Caco-2 (cell line): ENCODE results near the gene SARDH. TPM values are rescaled to one million over a fixed set of nuclear protein-coding genes. Genes with fewer than 3 reads are reported as not detected.

Experiments used
- BruUV-seq: library from RNA; stranded (reverse); fragments of 400-500 nt; replicated peaks from 2 replicates; lab custom pipeline; 2021; lab: Mats Ljungman, UMichigan
- CTCF ChIA-PET: fragments of 300-600 bp; sonication (Branson Sonifier 250); formaldehyde crosslinking; loops from one replicate; lab custom pipeline; 2022; ENCODE audit warnings: antibody characterized with exemption; lab: Charles Lee
- POLR2A ChIA-PET: fragments of 300-600 bp; sonication (Branson Sonifier 250); formaldehyde crosslinking; loops from one replicate; lab custom pipeline; 2022; ENCODE audit warnings: antibody characterized with exemption; lab: Charles Lee
- DNase-seq, 2 experiments: peaks; one replicate each; pipeline versions ENCODE4 v3.0.0 to v3.0.0-alpha.2; 2020 to 2022
- H3K27me3 ChIP-seq: replicated peaks from 2 replicates; pipeline ENCODE4 v1.6.0; 2011; ENCODE audit warnings: low read length; ENCODE audit not compliant: control insufficient read depth, insufficient read depth
- H3K36me3 ChIP-seq: 2 replicates; pipeline ENCODE4 v1.5.1; 2011; ENCODE audit warnings: low read length; ENCODE audit not compliant: control insufficient read depth, insufficient read depth
- H3K4me1 ChIP-seq: fragments of 250-450 bp; sonication (Bioruptor Pico); 2 replicates; pipeline ENCODE4 v1.5.1; 2020; ENCODE audit warnings: mild to moderate bottlenecking
- H3K4me3 ChIP-seq: 2 replicates; pipeline ENCODE4 v1.5.1; 2011; ENCODE audit warnings: low read depth, mild to moderate bottlenecking, control low read depth, low read length
- H3K9me3 ChIP-seq: fragments of 250-450 bp; sonication (Bioruptor Pico); 2 replicates; pipeline ENCODE4 v1.5.1; 2020; ENCODE audit warnings: mild to moderate bottlenecking, moderate library complexity
- H3K27ac Mint-ChIP-seq: one replicate; pipeline ENCODE4 v1.8.0; 2022; ENCODE audit warnings: mixed read lengths; ENCODE audit not compliant: unreplicated experiment
- H3K27me3 Mint-ChIP-seq: one replicate; pipeline ENCODE4 v1.8.0; 2022; ENCODE audit warnings: mixed read lengths; ENCODE audit not compliant: insufficient read depth, unreplicated experiment
- H3K36me3 Mint-ChIP-seq: one replicate; pipeline ENCODE4 v1.8.0; 2022; ENCODE audit warnings: mild to moderate bottlenecking, mixed read lengths; ENCODE audit not compliant: insufficient read depth, unreplicated experiment
- H3K4me1 Mint-ChIP-seq: one replicate; pipeline ENCODE4 v1.8.0; 2022; ENCODE audit warnings: low read depth, mixed read lengths; ENCODE audit not compliant: unreplicated experiment
- H3K4me3 Mint-ChIP-seq: one replicate; pipeline ENCODE4 v1.8.0; 2022; ENCODE audit warnings: mild to moderate bottlenecking, moderate library complexity, mixed read lengths; ENCODE audit not compliant: unreplicated experiment
- H3K9me3 Mint-ChIP-seq: one replicate; pipeline ENCODE4 v1.8.0; 2022; ENCODE audit warnings: mixed read lengths; ENCODE audit not compliant: unreplicated experiment
- intact Hi-C: fragments of 100-400 bp; cut with micrococcal nuclease; formaldehyde crosslinking; loops from one replicate; pipeline ENCODE4 v1.10.0; 2022; ENCODE audit not compliant: unreplicated experiment
- total RNA-seq: library from RNA; stranded (reverse); gene quantifications from 2 replicates; pipeline ENCODE4 v1.2.3, GENCODE V29; 2022
- TF ChIP-seq, protein P1 (sequence below), 2 experiments: fragments of 200-600 bp in 1 of 2; IDR thresholded peaks; 1 replicate in 1 of 2; 2 replicates in 1 of 2; pipeline versions ENCODE4 v1.5.1 to v1.8.0; 2011 to 2022; ENCODE audit warnings: antibody characterized with exemption in 1 of 2, control low read depth in 1 of 2, inconsistent platforms in 1 of 2, low read depth in 1 of 2, low read length in 1 of 2, mild to moderate bottlenecking in 1 of 2, moderate library complexity in 1 of 2; ENCODE audit not compliant: insufficient read depth in 1 of 2, severe bottlenecking in 1 of 2, unreplicated experiment in 1 of 2

Gene SARDH
- total RNA-seq, 1 experiment from 2014 or later: 0.36 TPM

DNA sequence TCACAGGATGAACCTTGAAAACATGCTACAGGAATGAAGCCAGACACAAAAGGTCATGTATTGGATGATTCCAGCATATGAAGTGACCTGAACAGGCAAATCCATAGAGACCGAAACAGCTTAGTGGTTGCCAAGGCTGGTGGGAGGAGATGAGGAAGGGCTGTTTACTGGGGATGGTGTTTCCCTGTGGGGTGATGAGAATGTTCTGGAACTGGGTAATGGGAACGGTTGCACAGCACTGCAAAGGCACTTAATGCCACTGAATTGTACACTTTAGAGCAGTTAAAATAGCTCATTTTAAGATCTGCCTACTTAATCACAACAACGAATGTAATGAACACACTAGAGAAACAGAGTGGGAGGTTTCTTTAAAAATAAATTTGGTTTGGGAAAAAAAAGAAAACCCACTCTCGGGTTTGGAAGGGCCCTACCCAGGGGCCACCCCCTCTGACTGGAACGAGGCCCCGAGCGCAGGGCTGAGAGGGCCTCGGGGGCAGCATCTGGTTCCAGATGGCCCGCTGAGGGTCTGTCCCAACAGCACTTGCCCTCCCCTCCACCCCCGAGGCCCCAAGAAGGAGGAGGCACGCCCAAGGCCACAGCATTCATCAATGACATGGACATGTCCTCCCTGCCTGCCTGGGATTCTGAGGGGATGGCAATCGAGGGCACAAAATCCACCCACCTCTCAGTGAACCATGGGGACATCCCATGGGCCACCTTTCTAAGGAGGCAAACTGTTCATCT is 31.7 kb downstream of the SARDH start:
- POLR2A ChIA-PET: no interaction called here

DNA sequence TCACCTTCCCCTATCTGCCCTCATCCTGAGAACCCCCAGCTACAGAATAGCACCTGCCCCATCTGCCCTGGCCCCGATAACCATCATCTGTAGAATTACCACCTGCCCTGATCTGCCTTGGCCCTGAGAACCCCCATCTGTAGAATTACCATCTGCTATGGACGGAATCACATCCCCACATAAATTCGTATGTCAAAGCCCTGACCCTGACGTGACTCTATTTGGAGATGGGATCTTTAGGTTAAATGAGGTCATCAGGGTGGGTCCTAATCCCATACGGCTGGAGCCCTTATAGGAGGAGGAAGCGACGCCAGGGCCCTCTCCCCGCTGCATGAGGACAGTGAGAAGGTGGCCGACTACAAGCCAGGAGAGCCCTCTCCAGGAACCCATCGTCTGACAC is 32.6 kb downstream of the SARDH start:
- BruUV-seq: no TSS peak
- no peak overlapping the region for H3K4me3 ChIP-seq
- H3K9me3 Mint-ChIP-seq: no peaks in the 10 kb centered on the region
- H3K27me3 Mint-ChIP-seq: no peaks in the 10 kb centered on the region
- no peaks in the 10 kb centered on the region for H3K36me3 Mint-ChIP-seq
- H3K27me3 ChIP-seq: no peaks in the 10 kb centered on the region
- no peaks in the 10 kb centered on the region for H3K36me3 ChIP-seq
- ChIA-PET CTCF (no interaction called here), POLR2A (no interaction called here)
- DNase-seq: no peak
- H3K4me1 Mint-ChIP-seq: peaks cover 7% of the 10 kb centered on the region
- no peaks in the 10 kb centered on the region for H3K9me3 ChIP-seq
- intact Hi-C loops: no loop called here
- H3K4me1 ChIP-seq: 0 out of 2 replicates have a peak, but pooled peaks cover 4% of the 10 kb centered on the region
- H3K27ac Mint-ChIP-seq: no peak overlapping the region
- no peak overlapping the region for H3K4me3 Mint-ChIP-seq
- TF ChIP-seq, protein P1, sequence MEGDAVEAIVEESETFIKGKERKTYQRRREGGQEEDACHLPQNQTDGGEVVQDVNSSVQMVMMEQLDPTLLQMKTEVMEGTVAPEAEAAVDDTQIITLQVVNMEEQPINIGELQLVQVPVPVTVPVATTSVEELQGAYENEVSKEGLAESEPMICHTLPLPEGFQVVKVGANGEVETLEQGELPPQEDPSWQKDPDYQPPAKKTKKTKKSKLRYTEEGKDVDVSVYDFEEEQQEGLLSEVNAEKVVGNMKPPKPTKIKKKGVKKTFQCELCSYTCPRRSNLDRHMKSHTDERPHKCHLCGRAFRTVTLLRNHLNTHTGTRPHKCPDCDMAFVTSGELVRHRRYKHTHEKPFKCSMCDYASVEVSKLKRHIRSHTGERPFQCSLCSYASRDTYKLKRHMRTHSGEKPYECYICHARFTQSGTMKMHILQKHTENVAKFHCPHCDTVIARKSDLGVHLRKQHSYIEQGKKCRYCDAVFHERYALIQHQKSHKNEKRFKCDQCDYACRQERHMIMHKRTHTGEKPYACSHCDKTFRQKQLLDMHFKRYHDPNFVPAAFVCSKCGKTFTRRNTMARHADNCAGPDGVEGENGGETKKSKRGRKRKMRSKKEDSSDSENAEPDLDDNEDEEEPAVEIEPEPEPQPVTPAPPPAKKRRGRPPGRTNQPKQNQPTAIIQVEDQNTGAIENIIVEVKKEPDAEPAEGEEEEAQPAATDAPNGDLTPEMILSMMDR (IDR thresholded peaks at IDR 0.05; ENCODE audit: insufficient read depth in 1 of 2, low read depth in 1 of 2, low read length in 1 of 2, severe bottlenecking in 1 of 2, unreplicated experiment in 1 of 2): no peak

More for the DNA sequence above, 31.7 kb downstream of the SARDH start:
- no peak overlapping the region for H3K4me3 Mint-ChIP-seq
- TF ChIP-seq, protein P1 (IDR thresholded peaks at IDR 0.05; ENCODE audit: insufficient read depth in 1 of 2, low read depth in 1 of 2, low read length in 1 of 2, severe bottlenecking in 1 of 2, unreplicated experiment in 1 of 2): no peak
- H3K36me3 ChIP-seq: no peaks in the 10 kb centered on the region
- no peak for DNase-seq
- BruUV-seq: no TSS peak
- H3K4me1 ChIP-seq: 0 out of 2 replicates have a peak, but pooled peaks cover 4% of the 10 kb centered on the region
- peaks cover 7% of the 10 kb centered on the region for H3K4me1 Mint-ChIP-seq
- no peak overlapping the region for H3K4me3 ChIP-seq
- intact Hi-C loops: no loop called here
- no peaks in the 10 kb centered on the region for H3K27me3 ChIP-seq
- no peaks in the 10 kb centered on the region for H3K9me3 Mint-ChIP-seq
- no peaks in the 10 kb centered on the region for H3K9me3 ChIP-seq
- H3K27me3 Mint-ChIP-seq: no peaks in the 10 kb centered on the region
- CTCF ChIA-PET: no interaction called here
- no peak overlapping the region for H3K27ac Mint-ChIP-seq
- H3K36me3 Mint-ChIP-seq: no peaks in the 10 kb centered on the region

DNA sequence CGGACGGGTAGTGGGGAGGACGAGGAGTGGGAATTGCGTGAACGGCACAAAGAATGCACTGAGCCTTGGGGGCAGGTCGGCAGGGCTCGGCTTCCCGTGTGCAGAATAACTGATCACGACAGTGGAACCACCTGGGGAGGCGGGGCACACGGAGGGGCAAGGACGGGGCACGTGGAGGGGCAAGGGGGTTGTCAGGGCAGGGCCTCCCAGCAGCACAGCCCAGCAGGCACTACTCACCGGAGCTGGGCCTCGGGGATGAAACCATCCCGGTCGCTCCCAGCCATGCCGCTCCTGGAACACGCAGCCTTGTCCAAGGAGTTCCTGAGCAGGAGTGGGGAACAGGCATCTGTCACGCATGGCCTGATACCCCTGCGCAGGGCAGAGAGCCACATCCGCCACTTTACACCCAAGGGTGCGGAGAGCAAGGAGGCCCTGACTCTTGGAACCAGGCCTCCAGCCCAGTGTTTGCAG is 33.4 kb downstream of the SARDH start:
- Histone ChIP-seq H3K4me1 (0 out of 2 replicates have a peak, but pooled peaks cover 4% of the 10 kb centered on the region), H3K4me3 (no peak overlapping the region), H3K36me3 (no peaks in the 10 kb centered on the region), H3K9me3 (no peaks in the 10 kb centered on the region), H3K27me3 (no peaks in the 10 kb centered on the region)
- no peaks in the 10 kb centered on the region for H3K9me3 Mint-ChIP-seq
- ChIA-PET POLR2A (no interaction called here), CTCF (no interaction called here)
- intact Hi-C loops: no loop called here
- DNase-seq: no peak
- no peak overlapping the region for H3K27ac Mint-ChIP-seq
- TF ChIP-seq, protein P1 (IDR thresholded peaks at IDR 0.05; ENCODE audit: insufficient read depth in 1 of 2, low read depth in 1 of 2, low read length in 1 of 2, severe bottlenecking in 1 of 2, unreplicated experiment in 1 of 2): no peak
- H3K27me3 Mint-ChIP-seq: no peaks in the 10 kb centered on the region
- no TSS peak for BruUV-seq
- no peak overlapping the region for H3K4me3 Mint-ChIP-seq
- peaks cover 7% of the 10 kb centered on the region for H3K4me1 Mint-ChIP-seq
- H3K36me3 Mint-ChIP-seq: no peaks in the 10 kb centered on the region
